GM21619 (cell line): ENCODE results near the gene WASL.
"Not testable (repeated sequence)": the region's sequence is repeated elsewhere in the genome, so short reads cannot be mapped to it uniquely, and the experiment has no call there.

ENCODE experiments used
- ATAC-seq: cut with Tn5 transposase; IDR thresholded peaks from one replicate; pipeline ENCODE4 v1.9.1; 2021; ENCODE audit not compliant: unreplicated experiment

The WASL gene

GRCh38 chr7:123735539-123735938, 13.3 kb downstream of the WASL start:
- no peak for ATAC-seq

GRCh38 chr7:123734498-123734897, 14.3 kb downstream of the WASL start:
- ATAC-seq, result no peak

- no peak for ATAC-seq
These were observed 16.3 kb downstream of the WASL start for GRCh38 chr7:123732413-123733091.

- ATAC-seq, result no peak
These were observed 19.6 kb downstream of the WASL start for GRCh38 chr7:123729218-123729578.

GRCh38 chr7:123727071-123727837, 21.5 kb downstream of the WASL start:
- ATAC-seq, result no peak

GRCh38 chr7:123725586-123726171, 23.1 kb downstream of the WASL start:
- ATAC-seq, result no peak

- no peak for ATAC-seq
These were observed 24.0 kb downstream of the WASL start for GRCh38 chr7:123724817-123725253.

GRCh38 chr7:123723913-123724312, 24.9 kb downstream of the WASL start:
- ATAC-seq, result no peak

- ATAC-seq, result not testable (repeated sequence)
These were observed 28.3 kb downstream of the WASL start for GRCh38 chr7:123720527-123720926.

- ATAC-seq, result no peak
These were observed 29.5 kb downstream of the WASL start for GRCh38 chr7:123719197-123719721.

- no peak for ATAC-seq
These were observed 30.0 kb downstream of the WASL start for GRCh38 chr7:123718773-123719172.

GRCh38 chr7:123717689-123718088, 31.1 kb downstream of the WASL start:
- no peak for ATAC-seq

- no peak for ATAC-seq
These were observed 31.9 kb downstream of the WASL start for GRCh38 chr7:123716877-123717276.

- no peak for ATAC-seq
These were observed 33.0 kb downstream of the WASL start for GRCh38 chr7:123715799-123716198.

- ATAC-seq, result no peak
These were observed 33.6 kb downstream of the WASL start for GRCh38 chr7:123715198-123715597.

- no peak for ATAC-seq
These were observed 34.3 kb downstream of the WASL start for GRCh38 chr7:123714296-123715080.

- ATAC-seq, result no peak
These were observed 36.2 kb downstream of the WASL start for GRCh38 chr7:123712619-123713018.

GRCh38 chr7:123711832-123712293, 36.9 kb downstream of the WASL start:
- no peak for ATAC-seq

GRCh38 chr7:123710683-123711082, 38.1 kb downstream of the WASL start:
- ATAC-seq, result no peak

GRCh38 chr7:123709525-123709924, 39.3 kb downstream of the WASL start:
- ATAC-seq, result no peak
